H9 (cell line): ENCODE measurements around the gene MAGI1. TPM values are rescaled to one million over a fixed set of nuclear protein-coding genes. Genes with fewer than 3 reads are reported as not detected.

Experiments used
- DNase-seq: peaks from one replicate; pipeline ENCODE4 v3.0.0-alpha.2; 2017
- H2AFZ ChIP-seq: one replicate; pipeline ENCODE4 v1.6.1; 2013; ENCODE audit warnings: mild to moderate bottlenecking, low read length, control low read depth, moderate library complexity
- H2AK5ac ChIP-seq: 2 replicates; pipeline ENCODE4 v1.6.1; 2013; ENCODE audit warnings: low read length, control low read depth, mixed read lengths; ENCODE audit not compliant: insufficient read length
- H2BK120ac ChIP-seq: one replicate; pipeline ENCODE4 v1.6.1; 2013; ENCODE audit warnings: low read depth, mild to moderate bottlenecking, low read length, control low read depth, inconsistent platforms; ENCODE audit not compliant: poor library complexity, severe bottlenecking
- H2BK12ac ChIP-seq: 2 replicates; pipeline ENCODE4 v1.6.1; 2013; ENCODE audit warnings: low read length, control low read depth, mixed read lengths, low read depth; ENCODE audit not compliant: insufficient read length
- H2BK15ac ChIP-seq: 2 replicates; pipeline ENCODE4 v1.6.1; 2013; ENCODE audit warnings: low read depth, low read length, control low read depth
- H2BK20ac ChIP-seq: one replicate; pipeline ENCODE4 v1.6.1; 2013; ENCODE audit warnings: low read depth, mild to moderate bottlenecking, low read length, control low read depth, inconsistent platforms; ENCODE audit not compliant: poor library complexity, severe bottlenecking
- H2BK5ac ChIP-seq: 2 replicates; pipeline ENCODE4 v1.6.1; 2013; ENCODE audit warnings: low read length, control low read depth, mixed read lengths; ENCODE audit not compliant: insufficient read length
- H3K14ac ChIP-seq: 2 replicates; pipeline ENCODE4 v1.6.1; 2013; ENCODE audit warnings: low read length, control low read depth; ENCODE audit not compliant: insufficient read depth
- H3K18ac ChIP-seq: 2 replicates; pipeline ENCODE4 v1.6.1; 2013; ENCODE audit warnings: low read depth, mild to moderate bottlenecking, mixed read lengths, low read length, control low read depth; ENCODE audit not compliant: insufficient read length
- H3K23ac ChIP-seq: 2 replicates; pipeline ENCODE4 v1.6.1; 2013; ENCODE audit warnings: low read length, control low read depth, mixed read lengths, low read depth; ENCODE audit not compliant: insufficient read length
- H3K23me2 ChIP-seq: 2 replicates; pipeline ENCODE4 v1.6.1; 2013; ENCODE audit warnings: low read depth, mild to moderate bottlenecking, mixed read lengths, low read length, control low read depth; ENCODE audit not compliant: insufficient read length, poor library complexity, severe bottlenecking
- H3K27ac ChIP-seq: 2 replicates; pipeline ENCODE4 v1.5.1; 2013; ENCODE audit warnings: low read length, control low read depth, mixed read lengths, low read depth; ENCODE audit not compliant: insufficient read length
- H3K27me3 ChIP-seq: 2 replicates; pipeline ENCODE4 v1.6.1; 2013; ENCODE audit warnings: low read length, control low read depth, inconsistent platforms; ENCODE audit not compliant: insufficient read depth
- H3K4ac ChIP-seq: 2 replicates; pipeline ENCODE4 v1.6.1; 2013; ENCODE audit warnings: low read depth, mild to moderate bottlenecking, control low read depth, inconsistent platforms, low read length, moderate library complexity
- H3K4me1 ChIP-seq: 2 replicates; pipeline ENCODE4 v1.6.1; 2013; ENCODE audit warnings: low read length, control low read depth, inconsistent platforms; ENCODE audit not compliant: insufficient read depth
- H3K4me2 ChIP-seq: 2 replicates; pipeline ENCODE4 v1.6.1; 2013; ENCODE audit warnings: low read length, control low read depth, mixed read lengths; ENCODE audit not compliant: insufficient read length, insufficient read depth
- H3K56ac ChIP-seq: 2 replicates; pipeline ENCODE4 v1.6.1; 2013; ENCODE audit warnings: low read depth, mild to moderate bottlenecking, mixed read lengths, low read length, control low read depth; ENCODE audit not compliant: insufficient read length
- H3K79me1 ChIP-seq: 2 replicates; pipeline ENCODE4 v1.6.1; 2013; ENCODE audit warnings: low read depth, mild to moderate bottlenecking, moderate library complexity, low read length, control low read depth, inconsistent platforms; ENCODE audit not compliant: insufficient read depth, poor library complexity, severe bottlenecking
- H3K79me2 ChIP-seq: 2 replicates; pipeline ENCODE4 v1.6.1; 2013; ENCODE audit warnings: low read length, control low read depth, inconsistent platforms; ENCODE audit not compliant: insufficient read depth
- H3K9ac ChIP-seq: 2 replicates; pipeline ENCODE4 v1.6.1; 2013; ENCODE audit warnings: low read length, control low read depth, mixed read lengths; ENCODE audit not compliant: insufficient read length; ENCODE audit errors: extremely low read depth
- H3K9me3 ChIP-seq: one replicate; pipeline ENCODE4 v1.6.1; 2013; ENCODE audit warnings: low read depth, low read length, inconsistent platforms; ENCODE audit not compliant: control insufficient read depth
- H3T11ph ChIP-seq: one replicate; pipeline ENCODE4 v1.6.1; 2013; ENCODE audit warnings: mild to moderate bottlenecking, low read length, control low read depth, inconsistent platforms
- H4K20me1 ChIP-seq: one replicate; pipeline ENCODE4 v1.6.1; 2013; ENCODE audit not compliant: control insufficient read depth, insufficient read length, insufficient read depth
- H4K5ac ChIP-seq: 2 replicates; pipeline ENCODE4 v1.6.1; 2013; ENCODE audit warnings: low read depth, mild to moderate bottlenecking, mixed read lengths, low read length, control low read depth; ENCODE audit not compliant: insufficient read length
- H4K8ac ChIP-seq: replicated peaks from 2 replicates; pipeline ENCODE4 v1.6.1; 2013; ENCODE audit warnings: low read length, control low read depth, mixed read lengths, low read depth; ENCODE audit not compliant: insufficient read length
- H4K91ac ChIP-seq: 2 replicates; pipeline ENCODE4 v1.6.1; 2013; ENCODE audit warnings: low read depth, mild to moderate bottlenecking, moderate library complexity, mixed read lengths, low read length, control low read depth; ENCODE audit not compliant: insufficient read length
- H3K27ac Mint-ChIP-seq, 3 experiments: 2 replicates in 2 of 3; 3 replicates in 1 of 3; pipeline ENCODE4 v1.8.0; 2020 to 2021; ENCODE audit warnings: mixed read lengths in 3 of 3, mild to moderate bottlenecking in 1 of 3, moderate library complexity in 1 of 3
- H3K27me3 Mint-ChIP-seq: 2 replicates; pipeline ENCODE4 v1.8.0; 2021; ENCODE audit warnings: low read depth, mild to moderate bottlenecking, moderate library complexity, mixed read lengths
- H3K36me3 Mint-ChIP-seq, 3 experiments: 2 replicates in 2 of 3; 3 replicates in 1 of 3; pipeline ENCODE4 v1.8.0; 2020 to 2021; ENCODE audit warnings: low read depth in 3 of 3, mixed read lengths in 3 of 3; ENCODE audit not compliant: insufficient read depth in 1 of 3
- H3K4me1 Mint-ChIP-seq, 2 experiments: 2 replicates each; pipeline ENCODE4 v1.8.0; 2020; ENCODE audit warnings: mixed read lengths in 2 of 2
- H3K4me3 Mint-ChIP-seq, 2 experiments: 2 replicates in 1 of 2; 3 replicates in 1 of 2; pipeline ENCODE4 v1.8.0; 2020 to 2021; ENCODE audit warnings: mild to moderate bottlenecking in 2 of 2, mixed read lengths in 2 of 2, moderate library complexity in 1 of 2
- H3K9me3 Mint-ChIP-seq, 2 experiments: 2 replicates in 1 of 2; 3 replicates in 1 of 2; pipeline ENCODE4 v1.8.0; 2020; ENCODE audit warnings: mild to moderate bottlenecking in 2 of 2, mixed read lengths in 2 of 2, moderate library complexity in 1 of 2
- WGBS: extraction: QIAGEN DNeasy Blood & Tissue Kit; methylation state at CpG from one replicate; pipeline ENCODE4 v1.1.7; 2013; ENCODE audit warnings: missing lambda C conversion rate, low lambda C conversion rate, mixed read lengths; ENCODE audit not compliant: insufficient read length; ENCODE audit errors: extremely low coverage; 5-methylcytosine and 5-hydroxymethylcytosine counted together
- total RNA-seq: library from RNA; stranded (reverse); gene quantifications from 2 replicates; pipeline ENCODE4 v1.2.1, GENCODE V29; 2021
- TF ChIP-seq, protein P1 (sequence below): fragments of 200-600 bp; sonication (generic); conservative IDR thresholded peaks from 3 replicates; pipeline ENCODE4 v1.8.0; 2021; ENCODE audit warnings: antibody characterized with exemption, mild to moderate bottlenecking

MAGI1 gene
- total RNA-seq, 1 experiment from 2014 or later = 65.7 TPM

DNA sequence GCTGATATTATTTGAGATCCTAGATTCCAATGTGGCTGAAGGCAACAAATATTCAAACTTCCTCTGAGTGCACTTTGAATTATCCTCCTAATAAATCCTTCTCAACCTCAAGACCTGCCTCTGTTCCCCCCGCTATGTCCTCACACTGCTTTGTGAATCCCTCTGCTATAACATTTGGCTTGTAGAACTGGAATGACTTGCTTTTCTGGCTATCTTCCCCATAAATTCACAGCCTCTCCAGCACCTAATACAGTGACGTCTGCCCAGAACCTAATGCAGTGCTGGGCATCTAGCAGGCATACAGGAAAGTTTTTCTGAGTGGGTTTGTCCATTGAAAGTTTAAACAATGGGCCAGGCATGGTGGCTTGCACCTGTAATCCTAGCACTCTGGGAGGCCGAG is 707.0 kb downstream of the MAGI1 start:
- no peaks in the 10 kb centered on the region; a peak in 1 of 7 replicates for H3K36me3 Mint-ChIP-seq
- no peaks in the 10 kb centered on the region for H3K9me3 ChIP-seq
- no peak overlapping the region for H2AK5ac ChIP-seq
- no peak overlapping the region for H3K56ac ChIP-seq
- H3K27me3 Mint-ChIP-seq = no peaks in the 10 kb centered on the region
- H4K91ac ChIP-seq = no peak overlapping the region
- no peak overlapping the region for H3K27ac Mint-ChIP-seq
- H2AFZ ChIP-seq = no peak overlapping the region
- H2BK20ac ChIP-seq = no peak overlapping the region
- H3K4me2 ChIP-seq = no peak overlapping the region
- no peaks in the 10 kb centered on the region for H3K23me2 ChIP-seq
- H3T11ph ChIP-seq = no peak overlapping the region
- no peak overlapping the region for H3K23ac ChIP-seq
- H3K27ac ChIP-seq = no peak overlapping the region
- DNase-seq = no peak
- H4K20me1 ChIP-seq = no peaks in the 10 kb centered on the region
- H3K4me1 Mint-ChIP-seq = peaks cover 10 to 11% of the 10 kb centered on the region in 2 experiments
- no peak overlapping the region for H3K4ac ChIP-seq
- H3K9me3 Mint-ChIP-seq = no peaks in the 10 kb centered on the region; a peak in 1 of 5 replicates
- no peak overlapping the region for H3K14ac ChIP-seq
- no peak overlapping the region for H2BK5ac ChIP-seq
- no peaks in the 10 kb centered on the region for H3K27me3 ChIP-seq
- no CpG with 5 or more reads among the region's 3 CpGs for WGBS
- H3K79me1 ChIP-seq = no peaks in the 10 kb centered on the region
- no peak overlapping the region for H2BK12ac ChIP-seq
- no peak overlapping the region for H3K9ac ChIP-seq
- H3K18ac ChIP-seq = no peak overlapping the region
- no peak overlapping the region for H4K5ac ChIP-seq
- no peaks in the 10 kb centered on the region; the same call in 1 of the 2 replicates for H3K4me1 ChIP-seq
- TF ChIP-seq, protein P1, sequence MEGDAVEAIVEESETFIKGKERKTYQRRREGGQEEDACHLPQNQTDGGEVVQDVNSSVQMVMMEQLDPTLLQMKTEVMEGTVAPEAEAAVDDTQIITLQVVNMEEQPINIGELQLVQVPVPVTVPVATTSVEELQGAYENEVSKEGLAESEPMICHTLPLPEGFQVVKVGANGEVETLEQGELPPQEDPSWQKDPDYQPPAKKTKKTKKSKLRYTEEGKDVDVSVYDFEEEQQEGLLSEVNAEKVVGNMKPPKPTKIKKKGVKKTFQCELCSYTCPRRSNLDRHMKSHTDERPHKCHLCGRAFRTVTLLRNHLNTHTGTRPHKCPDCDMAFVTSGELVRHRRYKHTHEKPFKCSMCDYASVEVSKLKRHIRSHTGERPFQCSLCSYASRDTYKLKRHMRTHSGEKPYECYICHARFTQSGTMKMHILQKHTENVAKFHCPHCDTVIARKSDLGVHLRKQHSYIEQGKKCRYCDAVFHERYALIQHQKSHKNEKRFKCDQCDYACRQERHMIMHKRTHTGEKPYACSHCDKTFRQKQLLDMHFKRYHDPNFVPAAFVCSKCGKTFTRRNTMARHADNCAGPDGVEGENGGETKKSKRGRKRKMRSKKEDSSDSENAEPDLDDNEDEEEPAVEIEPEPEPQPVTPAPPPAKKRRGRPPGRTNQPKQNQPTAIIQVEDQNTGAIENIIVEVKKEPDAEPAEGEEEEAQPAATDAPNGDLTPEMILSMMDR = no peak
- H4K8ac ChIP-seq = no peak overlapping the region
- H2BK15ac ChIP-seq = no peak overlapping the region
- no peak overlapping the region for H3K4me3 Mint-ChIP-seq
- H3K79me2 ChIP-seq = no peaks in the 10 kb centered on the region
- H2BK120ac ChIP-seq = no peak overlapping the region
